Right lobe of liver (tissue), 6 donors: ENCODE results near the gene DGKH. TPM values are rescaled to one million over a fixed set of nuclear protein-coding genes. Genes with fewer than 3 reads are reported as not detected.

Experiments
- ATAC-seq, 4 donors: fragments of 200-7000 bp; cut with Tn5 transposase; one replicate each; pipeline ENCODE4 v1.9.1; 2020; ENCODE audit warnings: mild to moderate bottlenecking in 4 of 4, moderate library complexity in 4 of 4
- DNase-seq, 3 donors: peaks; one replicate each; pipeline ENCODE4 v3.0.0-alpha.2; 2020
- H3K27ac ChIP-seq, 3 donors: fragments of 200-600 bp; one replicate each; pipeline ENCODE4 v1.8.0; 2022
- H3K27me3 ChIP-seq, 2 donors: fragments of 200-600 bp; one replicate each; pipeline ENCODE4 v1.8.0; 2022
- H3K36me3 ChIP-seq, 4 donors: fragments of 200-600 bp; sonication (generic) in 1 of 4; one replicate each; pipeline versions ENCODE4 v1.5.1 to v1.8.0; 2017 to 2022; ENCODE audit warnings: control low read depth in 1 of 4
- H3K4me1 ChIP-seq, 4 donors: fragments of 200-600 bp; sonication (generic) in 1 of 4; one replicate each; pipeline versions ENCODE4 v1.5.1 to v1.8.0; 2017 to 2022; ENCODE audit warnings: control low read depth in 1 of 4
- H3K4me3 ChIP-seq, 3 donors: fragments of 200-600 bp; one replicate each; pipeline ENCODE4 v1.8.0; 2022
- H3K9me3 ChIP-seq, 4 donors: fragments of 200-600 bp; sonication (generic) in 1 of 4; one replicate each; pipeline versions ENCODE4 v1.5.1 to v1.8.0; 2017 to 2022; ENCODE audit warnings: control low read depth in 1 of 4
- POLR2A ChIP-seq: fragments of 450-650 bp; IDR thresholded peaks from one replicate; pipeline ENCODE4 v1.6.1; 2017; ENCODE audit warnings: antibody characterized with exemption, mild to moderate bottlenecking
- WGBS: methylation state at CpG from one replicate; pipeline ENCODE4 v1.1.6; 2018; ENCODE audit warnings: low coverage, low lambda C conversion rate; ENCODE audit not compliant: insufficient coverage; ENCODE audit errors: missing lambda C conversion rate; 5-methylcytosine and 5-hydroxymethylcytosine counted together
- intact Hi-C, 2 donors: fragments of 100-400 bp; cut with DNase I; formaldehyde crosslinking; loops; one replicate each; pipeline versions ENCODE4 v1.11.2 to v1.14.1; 2022
- total RNA-seq, 6 experiments: library from RNA; depleted of rRNA in 2 of 6; stranded (reverse); fragments of >200 nt in 2 of 6; fragmentation: NEBNext Ultra II Directional in 3 of 6; extraction: Animal tissue kit (Norgen Biotek cat#: 25700) in 3 of 6; gene quantifications; one replicate each; pipeline versions ENCODE4 v1.1.0 to v1.2.4, GENCODE V29; 2016 to 2023
- TF ChIP-seq, protein P1 (sequence below), 4 donors: fragments of 200-600 bp in 3 of 4; fragments of 450-650 bp in 1 of 4; IDR thresholded peaks; one replicate each; pipeline versions ENCODE4 v1.5.1 to v1.8.0; 2016 to 2022; ENCODE audit warnings: antibody characterized with exemption in 4 of 4, mild to moderate bottlenecking in 2 of 4
- donor health status: DM: no; HTN: yes; CAD: no.
- donor health status: DM: no; HTN: no; CAD: no.
- donor health status: DM: no; HTN: no; CAD: no.
- donor health status: DM: no; HTN: yes; CAD: no.
- donor health status: DM: no; HTN: yes; CAD: no.

The DGKH gene
- total RNA-seq, 6 experiments from 2014 or later: 0.95 to 5.1 (median 2.2) TPM

DNA sequence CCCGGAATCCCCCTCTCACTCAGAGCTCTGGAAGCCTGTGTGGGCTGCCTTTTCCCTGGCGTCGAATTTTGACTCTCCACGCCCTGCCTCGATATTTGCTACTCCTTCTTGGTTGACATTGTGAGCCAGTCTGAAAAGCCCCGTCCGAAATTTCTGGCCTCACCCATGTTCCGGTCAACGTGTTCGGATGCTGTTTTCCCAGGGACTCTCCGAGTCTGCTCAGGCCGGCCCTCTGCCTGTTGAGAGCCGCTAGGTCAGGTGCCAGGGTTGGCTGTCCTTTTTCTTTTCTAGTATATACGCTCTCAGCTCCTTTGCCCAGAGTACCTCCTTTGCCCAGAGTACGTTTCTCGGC is 6.8 kb upstream of the DGKH start:
- DNase-seq: peak; percentile 56 to 70 (median 59)
- WGBS: 6% methylated on average over 13 of the region's 16 CpGs

GRCh38 chr13:42043676-42044075 is 4.8 kb upstream of the DGKH start:
- TF ChIP-seq, protein P1, sequence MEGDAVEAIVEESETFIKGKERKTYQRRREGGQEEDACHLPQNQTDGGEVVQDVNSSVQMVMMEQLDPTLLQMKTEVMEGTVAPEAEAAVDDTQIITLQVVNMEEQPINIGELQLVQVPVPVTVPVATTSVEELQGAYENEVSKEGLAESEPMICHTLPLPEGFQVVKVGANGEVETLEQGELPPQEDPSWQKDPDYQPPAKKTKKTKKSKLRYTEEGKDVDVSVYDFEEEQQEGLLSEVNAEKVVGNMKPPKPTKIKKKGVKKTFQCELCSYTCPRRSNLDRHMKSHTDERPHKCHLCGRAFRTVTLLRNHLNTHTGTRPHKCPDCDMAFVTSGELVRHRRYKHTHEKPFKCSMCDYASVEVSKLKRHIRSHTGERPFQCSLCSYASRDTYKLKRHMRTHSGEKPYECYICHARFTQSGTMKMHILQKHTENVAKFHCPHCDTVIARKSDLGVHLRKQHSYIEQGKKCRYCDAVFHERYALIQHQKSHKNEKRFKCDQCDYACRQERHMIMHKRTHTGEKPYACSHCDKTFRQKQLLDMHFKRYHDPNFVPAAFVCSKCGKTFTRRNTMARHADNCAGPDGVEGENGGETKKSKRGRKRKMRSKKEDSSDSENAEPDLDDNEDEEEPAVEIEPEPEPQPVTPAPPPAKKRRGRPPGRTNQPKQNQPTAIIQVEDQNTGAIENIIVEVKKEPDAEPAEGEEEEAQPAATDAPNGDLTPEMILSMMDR (IDR thresholded peaks at IDR 0.05): no peak
- no peak for TF ChIP-seq POLR2A
- ATAC-seq: no peak
- WGBS: 98% methylated on average over 5 of the region's 5 CpGs
- intact Hi-C loops: loop anchor here in 1 of 2 donors (10.0 kb wide), 1 partner anchor 79 kb away; the partner anchor contains the start of gene VWA8
- no peak overlapping the region for H3K4me3 ChIP-seq
- H3K36me3 ChIP-seq: no peaks in the 10 kb centered on the region
- H3K27me3 ChIP-seq: no peaks in the 10 kb centered on the region
- no peak overlapping the region for H3K27ac ChIP-seq
- no peaks in the 10 kb centered on the region for H3K9me3 ChIP-seq
- peaks cover 0 to 11% (median 2%) of the 10 kb centered on the region in 4 donors for H3K4me1 ChIP-seq
- DNase-seq: no peak

More for the DNA sequence above, 6.8 kb upstream of the DGKH start:
- H3K27me3 ChIP-seq: no peaks in the 10 kb centered on the region
- H3K9me3 ChIP-seq: no peaks in the 10 kb centered on the region
- H3K36me3 ChIP-seq: no peaks in the 10 kb centered on the region
- peak overlapping the region; percentile 67 to 88 (median 79) for H3K4me3 ChIP-seq
- H3K4me1 ChIP-seq: peaks cover 0 to 11% (median 2%) of the 10 kb centered on the region in 4 donors
- intact Hi-C loops: loop anchor here in 1 of 2 donors (10.0 kb wide), 1 partner anchor 77 kb away; the partner anchor contains the start of gene VWA8
- peak overlapping the region in 1 of 3 donors; percentile 45 for H3K27ac ChIP-seq
- TF ChIP-seq, protein P1 (IDR thresholded peaks at IDR 0.05): peak; percentile 38 to 50 (median 46)
- no peak for TF ChIP-seq POLR2A
- ATAC-seq: peak; percentile 51 to 61 (median 56)

DNA sequence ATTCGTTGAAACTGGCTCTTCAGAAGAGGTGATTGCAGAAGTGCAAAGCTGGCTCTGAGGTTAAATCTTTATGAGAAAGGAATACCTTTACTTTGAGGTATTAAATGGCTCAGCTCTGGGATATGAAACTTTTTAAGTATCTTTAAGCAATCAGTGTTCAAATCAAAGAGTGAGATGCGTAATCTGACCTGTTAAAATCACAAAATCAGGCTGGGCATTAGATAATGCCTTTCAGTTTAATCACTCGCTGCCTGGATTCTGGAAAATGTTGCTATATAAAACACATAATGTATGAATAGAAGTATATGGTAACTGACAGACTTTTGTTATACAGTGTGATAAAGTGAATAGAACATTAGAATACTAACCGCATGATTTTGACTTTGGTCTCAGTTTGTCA is 2.0 kb upstream of the DGKH start:
- Histone ChIP-seq H3K27me3 (no peaks in the 10 kb centered on the region), H3K4me1 (peaks cover 0 to 8% (median 0%) of the 10 kb centered on the region in 4 donors), H3K9me3 (no peaks in the 10 kb centered on the region), H3K27ac (no peak overlapping the region), H3K36me3 (no peaks in the 10 kb centered on the region), H3K4me3 (no peak overlapping the region)
- TF ChIP-seq, protein P1 (IDR thresholded peaks at IDR 0.05): no peak
- TF ChIP-seq POLR2A: no peak
- ATAC-seq (no peak), DNase-seq (no peak)
- WGBS: 92% methylated on average over 4 of the region's 4 CpGs
- intact Hi-C loops: loop anchor here in 1 of 2 donors (10.0 kb wide), 1 partner anchor 82 kb away; the partner anchor contains the start of gene VWA8

DNA sequence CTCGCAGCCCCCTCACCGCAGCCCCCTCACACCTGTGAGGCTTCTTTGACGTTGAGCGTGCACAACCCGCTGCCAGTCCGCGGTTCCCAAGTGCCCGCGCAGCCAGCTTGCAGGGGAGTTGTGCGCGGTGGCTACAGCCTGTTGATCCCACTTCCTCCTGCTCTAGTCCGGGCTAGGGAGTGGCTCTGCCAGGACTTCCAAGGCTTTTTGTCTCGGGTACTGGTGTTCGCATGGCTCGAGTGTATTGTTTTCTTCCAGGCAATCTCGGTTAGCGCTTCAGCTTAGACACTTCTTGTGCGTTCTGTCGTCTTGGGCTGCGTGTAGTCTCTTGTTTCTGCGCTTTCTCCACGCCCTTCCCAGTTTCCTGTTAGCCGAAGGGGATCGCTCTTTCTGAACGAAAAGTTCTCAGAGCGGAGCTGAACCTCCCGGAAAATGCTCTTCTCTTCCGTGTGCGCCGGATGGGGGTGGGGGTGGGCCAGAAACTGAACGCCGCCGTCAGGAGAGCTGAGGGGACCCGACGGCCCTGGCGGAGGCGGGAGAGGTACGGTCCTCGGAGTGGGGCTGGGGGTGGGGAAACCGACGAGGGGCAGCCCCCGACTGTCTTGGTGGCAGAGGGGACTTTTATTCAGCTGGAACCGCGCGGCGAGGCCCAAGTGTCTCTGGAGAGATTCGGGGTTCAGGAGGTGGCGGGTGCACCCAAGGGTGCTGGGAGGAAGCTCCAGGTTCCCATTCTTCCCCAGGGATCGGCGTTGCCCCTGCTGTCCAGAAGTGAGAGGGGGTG is 697 bp upstream of the DGKH start:
- peaks cover 0 to 3% (median 0%) of the 10 kb centered on the region in 4 donors for H3K4me1 ChIP-seq
- peak overlapping the region; percentile 74 to 87 (median 86) for H3K4me3 ChIP-seq
- peak overlapping the region; percentile 45 to 85 (median 66) for H3K27ac ChIP-seq
- ATAC-seq (peak; percentile 25 to 57 (median 46)), DNase-seq (peak; percentile 52 to 63 (median 55))
- H3K27me3 ChIP-seq: no peaks in the 10 kb centered on the region
- under 1% methylated on average over 31 of the region's 50 CpGs for WGBS
- no peaks in the 10 kb centered on the region for H3K36me3 ChIP-seq
- TF ChIP-seq, protein P1 (IDR thresholded peaks at IDR 0.05): no peak
- no peak for TF ChIP-seq POLR2A
- intact Hi-C loops: loop anchor here in 1 of 2 donors (10.0 kb wide), 1 partner anchor 83 kb away; the partner anchor contains the start of gene VWA8
- H3K9me3 ChIP-seq: no peaks in the 10 kb centered on the region
